ENCODE results near the gene VWDE. TPM values are rescaled to one million over a fixed set of nuclear protein-coding genes. Genes with fewer than 3 reads are reported as not detected.
A peak's percentile ranks its signal among the peaks of the same experiment; 100 is the strongest.

Gene VWDE
- total and polyA plus RNA-seq, 2 of the 8 experiments (the other 6 are each of a cell fraction or from before 2014, with no cell fraction given), result 11.0 to 21.2 TPM

DNA sequence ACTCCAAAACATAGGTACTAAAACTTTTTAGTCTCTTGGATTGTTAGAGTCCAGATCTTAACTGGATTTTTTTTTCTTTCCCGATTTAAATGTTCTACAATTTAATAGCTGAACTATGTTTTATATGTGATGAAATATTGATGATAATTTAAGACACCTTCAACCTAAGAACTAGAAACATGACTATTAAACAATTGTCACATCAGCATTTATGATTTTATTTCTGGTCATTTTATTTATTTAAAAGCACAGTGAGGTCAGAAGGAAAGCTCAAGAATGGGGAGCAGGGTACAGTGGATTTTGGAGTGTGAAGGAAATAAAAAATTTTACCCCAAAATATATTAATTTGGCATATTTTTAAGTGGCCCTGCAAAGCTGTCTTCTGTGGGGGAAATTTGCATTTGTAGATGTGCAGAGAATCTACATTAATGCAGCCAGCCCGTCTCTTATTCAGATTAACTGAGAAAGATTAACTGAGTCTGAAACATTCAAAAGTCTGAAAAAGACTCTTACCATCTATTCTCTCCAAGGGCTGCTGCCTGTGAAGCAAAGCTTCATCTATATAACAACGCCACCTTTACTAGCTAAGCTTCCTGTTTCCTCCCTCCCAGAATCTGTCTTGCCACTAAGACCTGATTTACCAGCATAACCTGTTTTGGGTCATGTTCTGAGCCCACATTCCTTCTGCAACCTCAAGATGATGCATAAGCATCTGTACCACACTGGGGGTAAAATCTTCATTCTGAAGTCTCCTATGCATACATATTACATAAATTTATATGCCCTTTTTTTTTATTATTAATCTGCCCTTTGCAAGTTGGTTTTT is 106.2 kb downstream of the VWDE start:
- no peak for FAIRE-seq
- CTCF ChIA-PET (ENCODE audit: partially characterized antibody), result interaction anchor here (0.7 to 3.3 kb wide), 10 partner anchors 9 to 232 kb away, joined by 3 to 11 read pairs (median 4); no protein-coding TSS in a partner anchor
- no peak overlapping the region for H3K4me2 ChIP-seq (ENCODE audit: insufficient read depth in 1 of 2, low read depth in 2 of 2, low read length in 2 of 2)

More for the DNA sequence above, 106.2 kb downstream of the VWDE start:
- H2AFZ ChIP-seq (ENCODE audit: low read length), result no peak overlapping the region
- H2BK20ac ChIP-seq (ENCODE audit: low read length), result no peak overlapping the region
- no peaks in the 10 kb centered on the region for H3K27me3 ChIP-seq (replicated peaks in 1 of 4; ENCODE audit: control insufficient read depth in 3 of 4, extremely low read depth in 1 of 4, insufficient read depth in 3 of 4, low read length in 3 of 4)
- no peak overlapping the region for H2BK12ac ChIP-seq (ENCODE audit: low read depth, low read length)
- no peaks in the 10 kb centered on the region for H3K23me2 ChIP-seq (ENCODE audit: low read depth, low read length)
- H2BK5ac ChIP-seq (ENCODE audit: low read depth, low read length), result no peak overlapping the region
- WGBS, 2 experiments (ENCODE audit: extremely low coverage in 1 of 2, insufficient coverage in 1 of 2, insufficient read length in 1 of 2, insufficient replicate concordance in 2 of 2, low coverage in 1 of 2, low lambda C conversion rate in 2 of 2, missing lambda C conversion rate in 1 of 2), result 82% methylated on average over 3 of the region's 3 CpGs; no CpG with 5 or more reads in 1 of the 2 experiments
- no peak overlapping the region for H3K56ac ChIP-seq (replicated peaks; ENCODE audit: insufficient read length, low read depth, low read length)
- H2BK120ac ChIP-seq (replicated peaks; ENCODE audit: low read depth, low read length), result no peak overlapping the region
- no peaks in the 10 kb centered on the region for H3K36me3 ChIP-seq (ENCODE audit: control insufficient read depth in 2 of 4, insufficient read depth in 4 of 4, low read length in 3 of 4)
- peaks cover 0 to 10% (median 2%) of the 10 kb centered on the region in 4 experiments; a peak in 2 of 7 replicates for H3K4me1 ChIP-seq (replicated peaks in 1 of 4; ENCODE audit: control insufficient read depth in 3 of 4, insufficient read depth in 4 of 4, low read length in 3 of 4)
- H4K20me1 ChIP-seq (replicated peaks in 1 of 2; ENCODE audit: control insufficient read depth in 1 of 2, insufficient read depth in 2 of 2, low read length in 2 of 2), result no peaks in the 10 kb centered on the region
- H3K27ac ChIP-seq (ENCODE audit: low read depth, low read length), result no peak overlapping the region
- DNase-seq (ENCODE audit: low read depth in 1 of 2, low spot score in 2 of 2), result no peak
- H3K9me3 ChIP-seq (ENCODE audit: insufficient read depth in 2 of 2, low read depth in 1 of 2, low read length in 1 of 2), result peaks cover 0 to 2% of the 10 kb centered on the region in 2 experiments; a peak in 1 of 4 replicates
- no peaks in the 10 kb centered on the region for H3K79me1 ChIP-seq (ENCODE audit: low read depth, low read length)
- no peak overlapping the region for H3K4me3 ChIP-seq (ENCODE audit: extremely low read depth in 1 of 4, insufficient read depth in 2 of 4, low read depth in 3 of 4, low read length in 4 of 4)
- no peak overlapping the region for H4K91ac ChIP-seq (replicated peaks; ENCODE audit: insufficient read length, low read length)
- no peak overlapping the region for H2AK5ac ChIP-seq (ENCODE audit: low read depth, low read length)
- H3K23ac ChIP-seq (ENCODE audit: insufficient read length), result no peak overlapping the region
- TF ChIP-seq TEAD4 (IDR thresholded peaks at IDR 0.05; ENCODE audit: low read depth, low read length), result peak; percentile 40; the same call in 1 of the 2 replicates
- peak; percentile 68 for TF ChIP-seq SP1 (IDR thresholded peaks at IDR 0.05; ENCODE audit: low read depth, low read length)
- no peak for TF ChIP-seq PHF8 (conservative IDR thresholded peaks at IDR 0.05; ENCODE audit: low read depth, low read length)
- H3K79me2 ChIP-seq (ENCODE audit: control insufficient read depth in 1 of 2, insufficient read depth in 2 of 2, low read length in 2 of 2), result no peaks in the 10 kb centered on the region
- no peak overlapping the region for H3K9ac ChIP-seq (replicated peaks in 1 of 4; ENCODE audit: extremely low read depth in 1 of 4, low read depth in 3 of 4, low read length in 3 of 4)
- POLR2A ChIA-PET (ENCODE audit: partially characterized antibody), result interaction anchor here (1.0 to 1.2 kb wide), 2 partner anchors 10 to 12 kb away, joined by 3 to 4 read pairs; no protein-coding TSS in a partner anchor
- H3K14ac ChIP-seq (ENCODE audit: insufficient read length), result no peak overlapping the region
- H3K18ac ChIP-seq (ENCODE audit: extremely low read depth, low read length), result no peak overlapping the region
- H3K4ac ChIP-seq (replicated peaks; ENCODE audit: insufficient read length, low read depth, low read length), result no peak overlapping the region
- H4K5ac ChIP-seq (ENCODE audit: insufficient read length, low read depth, low read length), result no peak overlapping the region
- H4K8ac ChIP-seq (ENCODE audit: extremely low read depth, insufficient read depth, low read length), result no peak overlapping the region
- H2BK15ac ChIP-seq (ENCODE audit: low read length), result no peak overlapping the region

Data from H1 (cell line).